Germinal center (tissue), 1 donor: ENCODE measurements around the gene SLC25A13.
"Not testable (repeated sequence)": the region's sequence is repeated elsewhere in the genome, so short reads cannot be mapped to it uniquely, and the experiment has no call there.

Experiments used
- DNase-seq: peaks from one replicate; pipeline ENCODE4 v3.0.0; 2012; ENCODE audit warnings: mixed read lengths, low spot score

Gene SLC25A13

DNA sequence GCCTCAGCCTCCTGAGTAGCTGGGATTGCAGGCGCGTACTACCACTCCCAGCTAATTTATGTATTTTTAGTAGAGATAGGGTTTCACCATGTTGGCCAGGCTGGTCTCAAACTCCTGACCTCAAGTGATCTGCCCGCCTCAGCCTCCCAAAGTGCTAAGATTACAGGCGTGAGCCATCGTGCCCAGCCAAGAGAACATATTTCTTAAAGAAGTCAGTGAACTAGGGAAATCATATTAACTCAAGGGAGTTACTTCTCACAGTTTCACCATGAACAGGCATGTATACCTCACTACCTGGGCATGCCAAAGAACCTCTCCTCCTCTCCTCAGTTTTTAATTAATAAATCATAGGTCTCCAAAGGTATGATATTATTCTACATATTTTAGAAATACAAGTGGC lies 24.5 kb downstream of the SLC25A13 start:
- not testable (repeated sequence) for DNase-seq

DNA sequence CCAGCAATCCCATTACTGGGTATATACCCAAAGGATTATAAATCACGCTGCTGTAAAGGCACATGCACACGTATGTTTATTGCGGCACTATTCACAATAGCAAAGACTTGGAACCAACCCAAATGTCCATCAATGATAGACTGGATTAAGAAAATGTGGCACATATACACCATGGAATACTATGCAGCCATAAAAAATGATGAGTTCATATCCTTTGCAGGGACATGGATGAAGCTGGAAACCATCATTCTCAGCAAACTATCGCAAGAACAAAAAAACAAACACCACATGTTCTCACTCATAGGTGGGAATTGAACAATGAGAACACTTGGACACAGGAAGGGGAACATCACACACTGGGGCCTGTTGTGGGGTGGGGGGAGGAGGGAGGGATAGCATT lies 28.0 kb downstream of the SLC25A13 start:
- DNase-seq = not testable (repeated sequence)

DNA sequence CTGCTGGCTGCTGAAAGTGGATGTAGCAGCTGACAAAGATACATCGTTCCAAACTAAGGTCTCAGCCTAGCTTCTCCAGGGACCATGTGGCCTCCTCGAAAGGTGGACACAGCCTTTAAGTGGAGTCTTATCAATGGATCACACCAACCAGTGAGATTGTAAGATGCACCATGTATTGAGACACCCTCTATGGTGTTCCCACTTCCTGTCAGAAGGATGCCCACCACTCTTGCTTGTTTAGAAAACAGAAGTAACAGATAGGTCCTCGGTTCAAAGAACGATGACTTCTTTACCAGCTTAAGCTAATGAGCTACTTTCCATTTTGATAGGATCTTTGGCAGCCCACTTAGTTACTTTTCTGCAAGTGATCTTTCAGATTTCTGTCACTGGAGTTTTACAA lies 34.3 kb downstream of the SLC25A13 start:
- DNase-seq = no peak

DNA sequence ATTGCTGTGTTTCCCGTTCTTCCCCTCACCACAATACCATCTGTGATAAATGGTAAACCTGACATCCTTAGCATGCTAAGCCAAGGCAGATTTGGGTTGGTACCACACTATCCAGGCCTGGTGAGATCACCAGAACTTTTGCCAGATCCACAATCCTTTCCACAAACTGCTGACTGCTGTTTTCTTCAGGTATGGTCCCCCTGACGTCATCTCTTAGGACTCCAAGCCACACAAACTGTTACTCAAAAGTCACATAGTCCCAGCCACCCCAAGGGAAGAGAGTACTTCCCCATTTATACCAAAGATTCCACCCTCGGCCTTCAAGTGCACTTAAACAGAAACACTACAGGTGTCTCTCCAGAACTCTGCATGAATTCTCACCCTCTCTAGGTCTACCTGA lies 34.8 kb downstream of the SLC25A13 start:
- peak; percentile 16 for DNase-seq

DNA sequence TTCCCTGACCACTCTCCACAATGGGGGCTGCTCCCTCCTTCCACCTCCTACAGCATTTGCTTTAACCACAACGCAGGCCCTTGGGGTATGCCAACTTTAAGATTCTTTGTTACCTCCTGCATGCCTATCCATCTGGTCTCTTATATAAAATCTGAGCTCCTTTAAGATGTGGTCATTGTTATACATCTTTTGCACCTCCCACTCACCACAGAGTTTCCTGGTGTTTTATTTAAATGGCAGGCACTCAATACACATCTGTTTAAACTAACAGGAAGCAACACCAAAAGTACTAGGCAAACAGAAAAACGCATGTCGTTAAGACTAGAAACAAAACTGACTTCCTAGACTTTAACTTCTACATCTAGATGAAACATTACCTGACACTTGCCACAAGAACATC lies 36.3 kb downstream of the SLC25A13 start:
- no peak for DNase-seq

DNA sequence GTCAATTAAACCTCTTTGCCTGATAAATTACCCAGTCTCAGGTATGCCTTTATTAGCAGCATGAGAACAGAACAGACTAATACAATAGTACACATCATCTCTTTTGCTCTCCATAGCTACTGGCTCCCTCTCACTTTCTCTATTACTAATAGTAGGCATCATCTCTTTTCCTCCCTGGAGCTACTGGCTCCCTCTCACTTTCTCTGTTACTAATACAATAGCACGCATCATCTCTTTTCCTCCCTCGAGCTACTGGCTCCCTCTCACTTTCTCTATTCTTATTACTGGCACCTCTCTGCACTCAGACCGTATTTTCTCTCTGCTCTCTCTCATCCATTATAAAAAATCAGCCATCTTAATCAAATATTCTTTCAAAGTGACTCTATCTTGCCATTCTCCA lies 37.1 kb downstream of the SLC25A13 start:
- DNase-seq = no peak

DNA sequence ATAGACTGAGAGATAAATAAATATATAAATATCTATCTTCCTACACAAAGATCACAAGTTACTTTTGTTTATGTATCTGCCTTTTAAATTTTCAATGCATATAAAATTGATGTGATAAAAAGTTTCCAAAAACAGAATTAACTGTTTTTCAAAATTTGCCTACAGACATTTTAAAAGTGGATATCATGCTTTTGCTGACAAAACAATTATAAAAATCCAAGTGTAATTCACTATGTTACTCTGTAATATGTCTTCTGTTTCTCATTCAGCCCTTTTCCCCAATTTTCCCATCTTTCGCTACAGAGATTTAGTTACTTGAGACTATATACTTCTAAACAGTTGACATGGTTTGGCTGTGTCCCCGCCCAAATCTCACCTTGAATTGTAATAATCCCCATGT lies 37.7 kb downstream of the SLC25A13 start:
- no peak for DNase-seq

DNA sequence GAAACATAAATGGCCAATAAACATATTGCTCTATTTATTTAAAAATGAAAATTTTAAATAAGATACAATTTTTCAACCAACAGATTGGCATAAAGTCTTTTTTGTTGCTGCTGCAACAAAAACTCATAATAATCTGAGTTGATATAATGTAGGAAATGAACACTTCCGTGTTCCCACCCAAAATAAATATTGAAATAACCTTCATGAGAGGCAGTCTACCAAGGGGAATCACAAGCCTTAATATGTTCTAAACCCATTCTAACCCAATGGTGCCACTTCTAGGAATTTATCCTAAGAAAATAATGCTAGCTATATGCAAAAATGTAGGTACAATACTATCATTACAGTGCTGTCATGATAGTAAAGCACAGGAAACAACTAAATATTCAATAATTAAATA lies 39.1 kb downstream of the SLC25A13 start:
- DNase-seq = no peak

DNA sequence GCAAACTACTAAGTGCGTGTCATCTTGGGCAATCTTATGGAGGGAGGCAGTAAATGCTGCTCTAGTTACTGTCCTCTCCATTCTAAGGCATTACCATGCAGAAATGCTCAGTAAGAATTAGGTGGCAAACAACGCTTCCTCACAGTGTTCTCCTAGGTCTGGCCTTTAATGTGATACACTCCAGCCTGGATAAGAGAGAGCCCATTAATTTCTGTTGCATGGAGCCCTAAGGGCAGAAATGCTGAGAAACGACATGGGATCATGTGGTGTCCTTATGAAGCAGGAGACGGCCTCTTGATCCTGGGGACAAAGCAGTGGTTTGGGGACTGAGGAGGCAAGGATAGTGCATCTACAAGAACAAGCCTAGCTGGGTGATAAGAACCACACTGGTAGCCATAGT lies 44.0 kb downstream of the SLC25A13 start:
- no peak for DNase-seq

DNA sequence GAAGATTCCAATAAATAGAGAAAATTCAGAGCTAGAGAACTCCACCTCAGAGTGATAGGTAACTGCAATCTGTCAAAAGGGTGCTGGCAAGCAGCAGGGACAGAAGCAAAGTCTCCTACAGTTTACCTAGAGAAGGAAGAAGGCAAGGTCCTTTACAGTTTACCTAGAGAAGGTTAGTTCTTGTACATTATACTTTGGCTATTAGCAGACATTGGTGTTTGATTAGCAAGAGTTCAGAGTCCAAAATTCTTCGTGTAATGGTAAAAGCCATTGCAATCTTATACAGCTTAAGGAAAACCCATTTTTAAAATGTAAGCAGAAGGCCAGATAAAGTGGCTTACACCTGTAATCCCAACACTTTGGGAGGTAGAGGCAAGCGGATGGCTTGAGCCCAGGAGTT lies 45.9 kb downstream of the SLC25A13 start:
- no peak for DNase-seq

DNA sequence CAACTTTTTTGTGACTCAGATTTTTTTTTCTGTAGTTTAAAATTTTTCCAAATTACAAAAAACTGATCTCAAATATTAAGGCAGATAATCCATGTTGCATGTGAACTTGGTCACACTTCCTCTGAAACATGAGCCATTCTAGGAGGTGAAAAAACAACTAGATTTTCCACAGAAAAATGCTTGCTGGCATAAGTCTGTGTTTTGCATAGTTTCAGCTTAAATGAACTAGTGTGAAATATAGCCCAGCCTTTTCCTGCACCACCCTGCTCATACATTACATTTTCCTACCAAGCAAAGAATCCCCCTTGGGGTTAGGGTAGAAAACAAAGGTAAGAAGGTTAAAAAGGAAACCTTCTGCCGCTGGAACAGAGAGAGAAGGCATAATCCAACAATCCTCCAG lies 48.2 kb downstream of the SLC25A13 start:
- DNase-seq = no peak

DNA sequence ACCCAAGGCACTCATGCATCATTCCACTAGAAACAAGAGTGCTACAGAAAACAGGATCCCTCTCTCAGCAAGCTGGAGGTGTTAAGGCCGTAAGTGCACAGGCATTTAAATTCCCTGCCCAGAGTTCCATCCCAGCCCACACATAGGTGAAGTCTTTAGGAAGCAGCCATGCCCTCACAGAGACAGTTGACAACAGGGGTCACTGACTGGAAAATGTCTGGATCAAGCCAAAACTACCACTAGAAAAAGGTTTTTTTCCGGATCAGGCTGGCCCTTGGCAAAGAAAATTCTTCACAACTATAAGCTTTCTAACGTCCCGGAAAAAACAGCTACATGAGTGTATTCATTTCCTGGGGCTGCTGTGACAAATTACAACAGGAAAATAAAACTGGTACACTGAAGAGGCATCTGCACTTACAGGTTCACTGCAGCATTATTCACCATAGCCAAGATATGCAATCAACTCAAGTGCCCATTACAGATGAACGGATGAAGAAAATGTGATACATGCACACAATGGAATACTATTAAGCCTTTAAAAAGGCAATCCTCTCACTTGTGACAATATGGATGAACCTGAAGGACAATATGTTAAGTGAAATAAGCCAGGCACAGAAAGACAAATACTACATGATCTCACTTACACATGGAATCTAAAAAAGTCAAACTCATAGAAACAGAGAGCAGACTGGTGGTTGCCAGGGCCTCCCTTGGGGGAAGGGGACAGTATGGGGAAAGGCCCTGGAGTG lies 52.5 kb downstream of the SLC25A13 start:
- DNase-seq = no peak

DNA sequence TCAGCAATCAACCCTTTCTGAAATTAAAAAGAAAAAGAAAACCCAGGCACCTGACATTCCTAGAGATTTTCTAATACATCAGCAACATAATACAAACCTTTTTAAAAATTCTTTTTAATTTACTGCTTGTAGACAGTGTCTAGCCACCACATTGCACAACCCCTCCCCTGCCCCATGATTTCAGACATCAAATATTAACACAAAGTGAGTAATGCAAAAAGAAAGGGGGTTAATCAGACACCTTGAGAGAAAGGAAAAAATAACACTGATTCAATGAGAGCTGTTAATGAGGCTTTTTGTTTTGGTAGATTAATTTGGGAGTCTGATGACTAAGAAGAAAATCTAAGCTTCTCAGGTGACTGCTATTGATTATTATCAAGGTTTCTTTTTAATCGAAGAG lies 55.3 kb downstream of the SLC25A13 start:
- no peak for DNase-seq

DNA sequence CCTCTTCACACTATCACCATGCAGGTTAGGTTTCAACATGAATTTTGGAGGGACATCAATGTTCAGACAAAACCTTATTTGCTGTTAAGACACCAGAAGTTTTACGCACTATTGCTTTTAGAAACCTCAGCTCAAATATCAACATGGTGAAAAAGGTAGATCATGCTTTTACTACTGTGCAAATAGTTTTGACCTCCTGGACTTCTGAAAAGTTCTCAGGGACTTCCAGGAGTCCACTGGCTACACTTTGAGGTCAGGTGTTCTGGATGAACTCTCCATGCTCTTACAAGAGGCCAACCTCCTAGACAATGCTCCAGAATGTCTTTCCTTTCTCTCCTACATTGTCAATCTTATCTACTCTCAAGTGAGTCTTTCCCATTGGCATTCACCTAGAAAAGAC lies 55.9 kb downstream of the SLC25A13 start:
- DNase-seq = no peak

DNA sequence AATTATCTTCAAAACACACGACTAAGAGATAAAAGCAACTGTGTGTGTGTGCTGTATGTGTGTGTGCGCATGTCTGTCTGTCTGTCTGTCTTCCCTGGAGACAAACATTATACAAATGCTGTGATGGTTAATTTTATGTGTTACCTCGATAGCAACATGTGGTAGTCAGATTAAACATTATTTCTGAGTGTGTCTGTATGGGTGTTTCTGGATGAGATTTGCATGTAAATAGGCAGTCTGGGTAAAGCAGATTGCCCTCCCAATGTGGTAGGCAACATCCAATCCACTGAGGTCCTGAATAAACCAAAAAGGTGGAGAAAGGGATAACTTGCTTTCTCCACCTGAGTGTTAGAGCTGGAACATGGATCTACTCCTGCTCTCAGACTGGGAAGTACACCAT lies 67.9 kb downstream of the SLC25A13 start:
- no peak for DNase-seq

DNA sequence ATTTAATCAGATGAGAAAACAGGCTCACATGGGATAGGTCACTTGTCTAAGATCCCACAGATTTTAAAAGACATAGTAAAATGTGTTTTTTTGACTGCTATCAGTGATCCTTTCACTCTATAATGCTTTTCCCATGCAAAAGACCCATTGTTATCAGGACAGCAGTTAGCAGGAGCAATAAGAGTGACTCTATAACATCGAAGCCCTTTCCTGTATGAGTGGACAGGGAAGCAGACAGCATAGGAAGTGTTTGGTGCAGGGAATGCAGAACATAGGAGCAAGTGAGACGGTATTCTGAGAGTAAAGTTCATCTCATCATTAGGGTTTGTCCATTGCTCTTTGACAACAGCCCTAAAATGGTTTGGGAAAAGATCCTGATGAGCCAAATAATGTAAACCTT lies 68.5 kb downstream of the SLC25A13 start:
- no peak for DNase-seq

DNA sequence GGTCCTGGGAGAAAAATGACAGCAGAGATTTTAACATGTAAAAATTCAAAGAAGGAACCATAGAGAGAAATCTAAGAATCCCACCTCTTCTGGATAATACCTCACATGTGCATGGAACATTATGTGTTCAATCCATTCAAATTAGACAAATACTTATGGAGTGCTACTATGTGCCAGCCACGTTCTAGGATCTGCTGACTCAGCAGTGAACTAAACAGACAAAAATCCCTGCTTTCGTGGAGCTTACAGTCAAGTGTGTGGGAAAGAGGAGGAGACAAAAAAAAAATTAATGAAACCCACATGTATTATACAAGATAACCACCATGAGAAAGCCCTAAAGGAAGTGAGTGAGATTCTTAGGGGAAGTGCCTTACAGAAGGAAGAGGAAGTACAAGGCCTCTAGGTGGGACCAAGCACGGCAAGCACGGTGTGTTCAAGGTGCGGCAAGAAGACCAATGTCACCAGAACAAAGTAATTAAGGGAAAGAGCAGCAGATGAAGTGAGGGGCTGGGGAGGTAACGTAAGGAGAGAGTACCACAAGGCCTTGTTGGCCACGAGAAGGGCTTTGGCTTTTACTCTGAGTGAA lies 71.0 kb downstream of the SLC25A13 start:
- DNase-seq = peak; percentile 8

DNA sequence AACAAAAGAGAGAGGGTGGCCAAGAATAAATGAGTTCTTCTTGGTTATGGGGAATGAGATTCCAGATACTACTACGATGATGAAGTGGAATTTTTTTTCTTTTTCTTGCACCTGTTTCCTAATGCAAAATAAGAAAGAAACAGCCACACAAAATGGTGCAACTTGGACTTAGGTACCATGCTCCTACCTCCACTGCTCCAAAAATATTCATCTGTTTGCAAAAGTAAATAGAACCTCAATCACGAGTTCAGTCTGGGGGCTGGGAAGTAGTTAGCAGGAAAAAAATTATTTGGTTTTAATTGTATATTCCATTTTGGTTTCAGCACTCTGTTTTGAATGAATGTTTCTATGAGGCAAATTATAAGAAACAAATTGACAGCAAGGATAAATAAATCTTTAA lies 73.5 kb downstream of the SLC25A13 start:
- DNase-seq = no peak

DNA sequence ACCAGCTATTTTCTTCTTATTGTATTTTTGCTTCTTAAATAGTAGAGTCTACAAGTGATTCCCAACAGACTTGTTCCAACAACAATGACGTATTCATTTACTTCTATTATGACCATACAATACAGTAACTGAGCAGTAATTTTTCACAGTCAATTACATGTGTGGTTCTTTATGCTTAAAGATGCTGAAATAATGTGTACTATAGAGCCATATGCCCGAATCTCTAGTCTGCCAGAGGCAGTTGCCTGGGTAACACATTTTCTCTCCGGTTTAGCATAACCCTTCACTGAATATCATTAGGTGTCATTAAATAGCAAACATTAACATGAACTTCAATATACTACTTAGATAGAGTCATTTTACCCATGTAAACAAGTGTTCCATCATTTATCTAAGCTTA lies 75.0 kb downstream of the SLC25A13 start:
- DNase-seq = no peak

DNA sequence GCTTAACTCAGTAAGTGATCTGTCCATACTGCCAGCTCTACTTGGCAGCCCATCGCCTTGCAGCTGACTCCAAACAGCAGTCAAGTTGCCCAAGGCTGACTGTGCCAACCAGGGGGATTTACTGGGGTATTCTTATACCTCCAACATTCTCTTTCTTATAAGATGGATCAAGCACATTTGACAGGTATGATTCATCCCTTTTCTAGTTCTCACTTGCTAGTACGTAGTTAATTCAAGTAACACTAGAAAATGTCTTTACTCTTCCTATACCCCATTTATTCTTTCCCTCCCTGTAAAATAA lies 77.0 kb downstream of the SLC25A13 start:
- no peak for DNase-seq

DNA sequence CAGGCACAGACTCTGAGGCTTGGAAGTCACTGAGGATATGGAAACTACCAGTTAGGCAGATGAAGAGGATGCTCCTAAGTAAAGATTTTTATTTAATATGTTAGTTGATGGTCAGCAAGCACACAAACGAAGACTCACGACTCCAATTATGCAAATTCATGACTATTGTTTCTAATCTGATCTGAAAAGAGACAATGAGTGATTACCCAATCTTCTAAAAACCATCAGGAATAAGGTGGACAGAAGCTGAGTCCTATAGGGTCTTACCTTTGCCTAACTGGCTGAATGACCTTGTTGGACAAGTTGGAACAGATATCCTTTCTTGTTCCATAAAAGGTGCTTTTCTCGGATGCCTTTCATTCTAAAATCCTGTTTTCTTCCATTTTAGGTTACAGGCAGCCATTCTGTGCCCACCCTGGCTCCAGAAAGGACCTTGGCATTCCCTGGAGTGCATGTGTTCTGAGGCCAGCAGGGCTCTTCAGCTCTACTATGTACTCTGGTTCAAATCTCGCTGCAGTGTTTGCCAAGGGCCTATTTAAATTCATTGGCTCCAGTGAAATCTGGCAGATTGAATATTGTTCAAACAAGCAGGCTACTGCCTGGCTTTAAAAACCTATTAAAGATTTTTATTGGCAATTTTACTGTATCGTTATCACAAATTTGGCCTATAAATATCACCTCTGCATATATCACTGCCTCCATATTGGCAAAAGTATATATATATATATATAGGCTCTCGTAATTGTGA lies 77.5 kb downstream of the SLC25A13 start:
- no peak for DNase-seq

DNA sequence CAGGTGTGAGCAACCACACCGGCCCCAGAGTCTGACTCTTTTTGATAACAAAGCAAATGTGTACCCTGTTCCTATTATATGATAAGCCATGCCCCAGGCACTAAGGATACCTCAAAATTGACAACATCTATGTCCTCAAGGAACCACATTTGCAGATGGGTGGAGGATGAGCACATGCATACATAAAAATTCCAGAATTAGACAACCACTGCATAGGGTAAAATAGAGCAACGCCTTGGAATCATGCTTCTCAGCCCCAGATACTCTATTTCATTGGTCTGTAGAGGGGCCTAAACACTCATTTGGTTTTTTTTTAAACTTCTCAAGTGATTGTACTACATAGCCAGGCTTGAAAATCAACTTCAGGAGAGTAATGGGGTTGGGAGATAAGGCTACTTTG lies 78.7 kb downstream of the SLC25A13 start:
- no peak for DNase-seq

DNA sequence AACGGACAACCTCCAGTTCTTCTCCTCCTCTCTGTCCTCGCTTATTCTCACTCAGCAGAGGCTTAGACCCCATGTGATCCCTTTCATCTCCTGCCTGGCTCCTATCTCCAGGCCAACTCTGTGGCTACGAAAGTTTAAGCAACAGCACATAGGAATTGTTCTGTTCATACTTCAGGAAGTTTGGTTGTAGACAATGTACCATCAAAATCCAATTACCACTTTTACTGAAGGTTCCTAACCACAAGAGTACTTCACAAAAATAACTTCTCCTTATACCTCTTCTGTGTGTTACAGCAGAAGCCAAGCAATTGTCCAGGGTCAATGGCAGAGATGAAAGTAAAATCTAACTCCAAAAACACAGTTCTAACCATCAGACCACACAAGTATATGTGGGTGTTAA lies 80.0 kb downstream of the SLC25A13 start:
- DNase-seq = no peak
